NCI-H446 treated with DMSO at 0.1 percent for 48 hours (cell line): Measurements from ENCODE around the gene TPTE.
"Not testable (repeated sequence)": the region's sequence is repeated elsewhere in the genome, so short reads cannot be mapped to it uniquely, and the experiment has no call there.

Source experiments
- DNase-seq: peaks from one replicate; lab custom pipeline; 2025; lab: John Stamatoyannopoulos, UW

TPTE gene

GRCh38 chr21:10617133-10617752, 95.9 kb downstream of the TPTE start:
- not testable (repeated sequence) for DNase-seq

- no peak for DNase-seq
These were observed 106.0 kb downstream of the TPTE start for GRCh38 chr21:10627316-10627863.

- not testable (repeated sequence) for DNase-seq
These were observed 107.9 kb downstream of the TPTE start for GRCh38 chr21:10629239-10629638.

DNA sequence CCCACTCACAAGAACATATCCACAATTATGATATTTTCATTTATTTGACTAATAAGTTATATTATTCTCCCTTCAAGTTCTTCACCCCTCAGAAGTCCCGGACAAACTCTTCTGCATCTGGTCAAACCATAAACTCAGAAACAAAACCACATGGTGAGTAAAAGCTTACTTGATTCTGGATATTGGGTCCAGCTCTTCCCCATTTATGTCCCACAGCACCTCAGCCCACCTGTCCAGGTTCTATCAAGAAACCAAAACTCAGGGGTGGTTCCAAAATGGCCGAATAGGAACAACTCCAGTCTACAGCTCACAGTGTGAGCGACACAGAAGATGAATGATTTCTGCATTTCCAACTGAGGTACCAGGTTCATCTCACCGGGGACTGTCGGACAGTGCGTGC, 109.4 kb downstream of the TPTE start:
- not testable (repeated sequence) for DNase-seq

DNA sequence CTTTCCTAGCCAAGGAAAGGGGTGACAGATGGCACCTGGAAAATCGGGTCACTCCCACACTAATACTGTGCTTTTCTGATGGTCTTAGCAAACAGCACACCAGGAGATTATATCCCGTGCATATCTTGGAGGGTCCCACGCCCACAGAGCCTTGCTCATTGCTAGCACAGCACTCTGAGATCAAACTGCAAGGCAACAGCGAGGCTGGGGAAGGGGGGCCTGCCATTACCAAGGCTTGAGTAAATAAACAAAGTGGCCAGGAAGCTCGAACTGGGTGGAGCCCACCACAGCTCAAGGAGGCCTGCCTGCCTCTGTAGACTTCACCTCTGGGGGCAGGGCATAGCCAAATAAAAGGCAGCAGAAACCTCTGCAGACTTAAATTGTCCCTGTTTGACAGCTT, 109.9 kb downstream of the TPTE start:
- DNase-seq: not testable (repeated sequence)

- not testable (repeated sequence) for DNase-seq
These were observed 116.8 kb downstream of the TPTE start for GRCh38 chr21:10638144-10638543.

DNA sequence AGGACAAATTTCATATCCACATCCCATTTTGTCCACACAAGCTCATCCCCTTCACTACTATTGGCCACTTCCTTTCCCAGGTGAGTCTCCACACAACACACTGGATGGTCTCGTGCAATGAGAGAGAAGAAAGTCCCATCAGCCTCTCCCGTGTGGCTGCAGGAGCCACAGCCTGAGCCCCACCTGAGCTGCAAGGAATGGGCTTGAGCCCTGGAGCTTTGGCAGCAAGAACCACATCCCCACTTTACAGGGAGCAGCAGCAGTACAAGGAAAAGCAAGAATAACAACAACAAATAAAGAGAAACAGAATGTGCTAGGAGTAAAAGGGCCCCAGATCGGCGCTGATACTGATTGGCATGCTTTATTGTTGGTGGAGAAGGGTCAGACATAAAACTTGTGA, 117.7 kb downstream of the TPTE start:
- no peak for DNase-seq

GRCh38 chr21:10639746-10640145, 118.4 kb downstream of the TPTE start:
- DNase-seq: not testable (repeated sequence)

- DNase-seq: no peak
These were observed 119.1 kb downstream of the TPTE start for GRCh38 chr21:10640446-10640845.

GRCh38 chr21:10641107-10641506, 119.7 kb downstream of the TPTE start:
- DNase-seq: no peak

DNA sequence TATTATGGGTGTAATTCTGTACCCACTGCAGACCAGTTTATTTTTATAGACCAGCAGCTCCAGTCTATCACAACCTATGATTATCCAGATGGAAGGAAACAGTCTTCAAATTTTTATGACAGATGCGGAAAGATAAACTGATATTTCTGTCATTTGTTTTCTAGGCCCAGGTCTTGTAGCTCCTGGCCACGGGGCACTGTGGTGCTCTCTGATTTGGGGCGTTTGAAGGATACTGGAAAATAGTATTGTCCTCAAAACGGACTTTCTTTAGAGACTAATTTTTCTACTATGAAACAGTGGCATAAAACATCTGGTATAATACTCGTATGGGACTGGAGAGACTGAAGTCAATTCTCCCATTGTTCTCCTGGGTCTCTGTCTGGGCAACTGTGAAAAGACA, 124.3 kb downstream of the TPTE start:
- not testable (repeated sequence) for DNase-seq

- not testable (repeated sequence) for DNase-seq
These were observed 128.2 kb downstream of the TPTE start for GRCh38 chr21:10649350-10650149.

DNA sequence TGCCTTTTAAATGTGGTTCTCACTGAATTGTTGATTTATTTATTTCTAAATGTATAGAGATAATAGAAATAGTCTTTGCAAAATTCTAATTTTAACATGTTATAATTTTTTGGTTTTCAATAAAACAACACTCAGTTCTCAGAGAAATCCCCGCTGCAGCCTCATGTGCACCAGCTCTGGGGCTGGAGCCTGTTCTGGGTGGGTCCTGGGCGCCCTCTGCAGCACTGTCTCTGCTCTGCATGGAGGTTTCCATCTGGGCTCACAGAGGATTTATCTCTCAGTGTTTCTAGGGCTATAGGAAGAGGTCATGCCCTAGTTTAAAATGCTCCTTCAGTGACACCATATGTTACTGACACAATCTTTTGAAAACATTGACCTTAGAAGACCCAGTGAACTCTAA, 128.9 kb downstream of the TPTE start:
- DNase-seq: not testable (repeated sequence)
